HG03378 (cell line): ENCODE measurements around the gene ZMPSTE24.
"Not testable (repeated sequence)": the region's sequence is repeated elsewhere in the genome, so short reads cannot be mapped to it uniquely, and the experiment has no call there.

Source experiments
- ATAC-seq: cut with Tn5 transposase; IDR thresholded peaks from one replicate; pipeline ENCODE4 v1.9.1; 2021; ENCODE audit warnings: mild to moderate bottlenecking, moderate library complexity; ENCODE audit not compliant: unreplicated experiment

Gene ZMPSTE24

DNA sequence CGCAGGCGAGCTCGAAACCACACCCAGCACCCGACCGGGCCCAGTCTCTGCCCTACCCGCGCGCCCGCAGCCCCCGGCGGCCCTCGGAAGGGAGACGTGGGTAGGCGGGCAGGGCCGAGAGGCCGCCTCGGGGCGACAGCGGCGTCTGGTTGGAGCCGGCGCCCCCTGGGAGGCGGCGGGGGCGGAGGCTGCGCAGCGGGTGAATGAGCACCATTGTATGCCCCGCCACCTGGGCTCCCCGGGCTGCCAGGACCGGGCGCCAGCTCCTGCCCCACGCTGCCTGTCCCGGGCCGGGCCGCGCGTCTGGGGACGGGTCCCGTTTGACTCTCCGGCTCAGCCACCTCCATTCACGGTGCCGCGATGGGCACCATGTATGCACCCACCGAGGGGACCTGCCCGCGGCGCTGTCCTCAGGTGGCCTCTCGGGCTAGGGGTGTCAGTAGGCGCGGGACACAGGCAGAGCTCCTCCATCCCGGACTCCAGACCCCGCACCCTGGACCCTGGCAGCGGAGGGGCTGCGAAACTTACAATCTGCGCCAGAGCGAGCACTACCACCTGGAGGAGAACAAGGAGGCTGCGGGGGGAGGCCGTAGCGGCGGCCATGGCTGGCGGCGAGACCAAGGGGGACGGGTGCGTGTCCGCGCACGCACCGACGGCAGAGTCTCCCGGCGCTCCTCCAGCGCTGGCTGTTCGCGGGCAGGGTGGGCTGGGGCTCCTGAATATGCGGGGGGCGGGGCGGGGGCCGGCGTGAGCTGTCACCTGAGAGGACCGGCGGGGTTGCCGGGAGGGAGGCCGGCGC, 58.8 kb downstream of the ZMPSTE24 start, which contains the start of gene COL9A2:
COL9A2 (minus strand) TSS at position 692 of the 799 bp plus-strand sequence; CDS start at position 603, 89 bp downstream.
- no peak for ATAC-seq

DNA sequence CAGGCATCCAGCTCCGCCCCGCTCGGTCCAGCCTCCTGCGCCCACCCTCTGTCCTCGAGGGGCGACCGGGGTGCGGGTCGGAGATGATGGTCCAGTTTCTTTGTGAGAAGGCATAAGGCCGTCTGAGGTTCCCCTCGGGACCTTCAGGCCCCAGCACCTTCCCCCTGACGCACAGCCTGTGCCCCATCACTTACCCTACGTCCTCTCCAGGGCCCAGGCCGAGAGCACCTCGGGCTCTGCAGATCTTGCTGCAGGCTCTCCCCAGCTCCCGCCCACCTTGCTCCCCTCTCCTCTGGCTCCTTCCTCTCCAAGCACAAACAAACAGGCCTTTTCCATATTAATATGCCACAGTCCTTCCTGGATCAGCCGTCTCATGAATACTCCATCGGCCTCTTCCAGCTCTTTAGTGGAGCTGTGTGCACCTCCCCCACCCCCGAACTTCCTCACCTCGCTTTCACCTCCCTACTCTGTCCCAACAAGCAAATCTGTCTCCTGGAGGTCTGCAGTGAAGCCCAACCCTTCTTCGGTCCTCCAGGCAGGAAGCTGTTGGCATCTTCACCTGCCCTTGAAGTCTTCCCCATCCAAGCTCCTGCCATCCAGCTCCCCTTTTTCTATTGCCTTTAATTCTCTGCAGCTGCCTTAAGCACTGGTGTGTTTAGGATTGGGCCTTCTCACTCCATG, 59.5 kb downstream of the ZMPSTE24 start:
- ATAC-seq, result no peak

DNA sequence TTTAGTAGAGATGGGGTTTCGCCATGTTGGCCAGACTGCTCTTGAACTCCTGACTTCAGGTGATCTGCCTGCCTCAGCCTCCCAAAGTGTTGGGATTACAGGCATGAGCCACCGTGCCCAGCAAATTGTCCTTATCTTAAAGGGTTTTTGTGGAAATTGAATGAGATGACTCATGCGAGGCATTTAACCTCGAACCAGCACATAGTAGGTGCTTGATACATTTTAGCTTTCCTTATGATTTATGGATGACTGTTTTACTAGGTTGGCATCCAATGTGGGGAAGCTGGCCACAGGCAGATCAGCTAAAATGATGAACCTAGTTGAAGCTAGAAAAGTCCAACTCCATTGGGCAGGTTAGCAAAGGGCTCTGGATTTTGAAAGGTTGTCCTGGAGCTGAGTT, 60.4 kb downstream of the ZMPSTE24 start:
- no peak for ATAC-seq

DNA sequence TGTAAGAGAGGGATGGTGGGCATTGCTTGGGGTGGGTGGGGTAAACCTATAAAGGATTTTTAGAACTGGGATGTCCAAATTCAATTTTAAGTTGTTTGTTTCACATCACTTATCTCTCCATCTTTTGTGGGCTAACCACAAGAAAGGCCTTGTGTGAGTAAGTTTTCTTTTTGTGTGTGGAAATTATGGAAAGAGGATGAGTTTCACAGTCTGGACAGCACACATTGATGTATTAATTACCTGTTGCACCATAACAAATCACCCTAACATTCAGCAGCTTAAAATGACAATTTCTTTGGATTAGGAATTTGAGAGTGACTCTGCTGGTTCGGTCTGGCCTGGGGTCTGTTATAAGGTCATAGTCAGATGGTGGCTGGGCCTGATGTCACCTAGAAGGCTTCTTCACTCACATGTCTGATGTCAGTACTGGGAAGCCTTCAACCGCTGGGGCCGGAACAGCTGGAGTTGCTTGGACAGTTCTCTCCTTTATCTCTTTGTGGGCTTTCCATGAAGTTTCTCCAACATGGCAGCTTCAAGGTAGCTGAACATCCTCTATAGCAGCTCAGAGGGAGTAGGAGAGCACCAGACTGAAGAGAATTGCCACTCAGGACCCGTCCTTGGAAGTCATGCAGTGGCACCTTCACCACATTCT, 61.1 kb downstream of the ZMPSTE24 start:
- ATAC-seq, result no peak

DNA sequence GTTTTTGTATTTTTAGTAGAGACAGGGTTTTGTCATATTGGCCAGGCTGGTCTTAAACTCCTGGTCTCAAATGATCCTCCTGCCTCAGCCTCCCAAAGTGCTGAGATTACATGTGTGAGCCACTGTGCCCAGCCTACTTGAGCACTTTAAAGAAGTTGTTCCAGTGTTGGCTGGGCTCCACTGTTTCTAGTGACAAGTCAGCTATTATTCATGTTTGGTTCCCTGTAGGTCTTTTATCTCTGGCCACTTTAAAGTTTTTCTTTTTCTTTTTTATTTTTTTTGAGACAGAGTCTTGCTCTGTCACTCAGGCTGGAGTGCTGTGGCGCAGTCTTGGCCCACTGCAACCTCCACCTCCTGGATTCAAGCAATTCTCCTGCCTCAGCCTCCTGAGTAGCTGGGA, 73.4 kb downstream of the ZMPSTE24 start:
- ATAC-seq, result not testable (repeated sequence)

DNA sequence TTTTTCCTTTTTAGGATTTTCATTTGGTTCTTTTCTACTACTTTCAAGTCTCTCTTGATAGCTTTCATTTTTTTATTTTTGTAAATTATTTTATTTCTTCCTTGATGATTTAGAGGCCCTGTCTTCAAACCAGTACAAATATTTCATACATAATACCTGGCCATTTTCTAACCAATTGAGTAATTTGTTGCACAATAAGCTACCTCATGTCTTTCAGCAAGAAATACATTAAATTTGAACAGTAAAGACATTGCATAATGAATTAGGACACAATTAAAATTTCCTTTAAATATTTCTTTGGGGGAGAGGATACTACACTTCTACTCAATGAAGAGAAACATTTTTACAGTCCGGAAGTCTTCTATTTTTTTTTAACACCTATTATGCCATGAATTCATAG, 74.7 kb downstream of the ZMPSTE24 start:
- ATAC-seq, result no peak

DNA sequence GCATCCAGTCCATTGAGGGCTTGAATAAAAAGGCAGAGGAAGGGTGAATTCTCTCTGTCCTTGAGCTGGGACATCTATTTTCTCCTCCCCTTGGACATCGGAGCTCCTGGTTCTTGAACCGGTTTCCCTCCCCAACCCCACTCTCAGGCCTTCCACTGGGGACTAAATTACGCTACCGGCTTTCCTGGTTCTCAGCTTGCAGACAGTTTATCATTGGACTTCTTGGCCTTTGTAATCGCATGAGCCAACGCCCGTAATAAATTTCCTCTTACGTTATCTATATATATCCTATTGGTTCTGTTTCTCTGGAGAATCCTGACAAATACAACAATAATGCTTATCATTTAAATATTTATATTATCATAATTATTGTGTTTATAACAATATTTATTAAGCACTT, 79.4 kb downstream of the ZMPSTE24 start:
- no peak for ATAC-seq

DNA sequence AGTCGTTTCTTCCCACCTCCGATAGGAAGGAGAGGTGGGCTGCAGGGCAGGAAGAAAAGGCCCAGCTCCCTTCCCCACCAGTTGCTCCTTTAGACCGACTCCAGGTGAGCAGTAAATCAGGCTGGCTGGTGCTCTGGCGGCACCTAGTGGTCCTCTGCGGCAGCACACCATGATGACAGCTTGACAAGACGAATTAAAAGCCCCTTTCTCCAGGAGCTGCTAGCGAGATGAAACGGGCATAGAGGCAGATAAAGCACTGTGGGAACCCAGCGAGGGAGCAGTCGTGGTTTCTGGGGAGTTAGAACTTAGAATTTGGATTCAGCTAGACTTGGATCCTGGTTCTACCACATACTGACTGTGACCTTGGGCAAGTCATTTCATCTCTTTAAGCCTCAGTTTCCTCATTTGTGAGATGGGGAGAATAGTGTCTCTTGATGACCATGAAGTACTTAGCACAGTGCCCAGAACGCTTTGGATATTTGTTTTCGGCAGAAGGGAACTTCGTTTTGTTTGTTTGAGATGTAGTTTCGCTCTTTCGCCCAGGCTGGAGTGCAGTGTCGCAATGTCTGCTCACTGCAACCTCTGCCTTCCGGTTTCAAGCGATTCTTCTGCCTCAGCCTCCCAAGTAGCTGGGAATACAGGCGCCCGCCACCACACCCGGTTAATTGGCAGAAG, 80.8 kb downstream of the ZMPSTE24 start:
- ATAC-seq, result no peak

DNA sequence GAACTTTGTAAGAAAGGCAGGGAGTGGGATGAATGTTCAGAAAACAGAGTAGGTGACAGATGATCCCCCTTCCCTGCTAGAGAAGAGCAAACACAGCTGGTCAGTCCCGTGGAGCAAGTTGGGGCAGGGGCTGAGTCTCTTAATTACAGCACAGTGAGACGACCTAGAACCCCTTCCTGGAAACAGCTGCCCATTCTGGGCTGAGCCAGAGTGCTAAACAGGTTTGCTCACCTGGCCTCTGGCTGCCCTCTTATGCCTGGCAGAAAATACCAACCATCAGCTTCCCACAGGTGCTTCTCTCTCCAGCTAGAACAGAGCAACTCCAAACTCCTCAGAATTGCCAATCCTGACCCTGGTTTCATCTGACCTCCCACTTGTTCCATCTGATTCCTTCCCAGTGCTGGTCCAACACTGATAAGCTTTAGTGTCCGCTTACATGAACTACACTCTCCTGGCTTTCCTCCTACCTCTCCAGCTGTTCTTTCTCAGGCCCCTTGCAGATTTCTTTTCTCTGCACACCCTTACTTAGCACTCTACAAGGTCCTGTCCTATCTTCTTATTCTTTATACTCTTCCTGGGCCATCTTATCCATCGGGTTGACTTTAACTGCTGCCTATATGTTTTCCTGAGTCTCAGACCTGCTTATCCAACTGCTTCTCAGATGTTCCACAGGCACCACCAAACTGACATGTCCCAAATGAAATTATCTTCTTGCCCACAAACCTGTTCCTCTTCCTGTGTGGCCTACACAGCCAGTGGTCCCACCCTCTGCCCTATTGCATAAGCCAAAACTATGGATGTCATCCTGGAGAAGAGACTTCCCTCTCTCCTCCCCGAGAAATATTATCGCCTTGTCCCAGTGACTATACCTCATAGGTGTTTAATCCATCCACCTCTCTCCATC, 81.6 kb downstream of the ZMPSTE24 start:
- ATAC-seq, result no peak

DNA sequence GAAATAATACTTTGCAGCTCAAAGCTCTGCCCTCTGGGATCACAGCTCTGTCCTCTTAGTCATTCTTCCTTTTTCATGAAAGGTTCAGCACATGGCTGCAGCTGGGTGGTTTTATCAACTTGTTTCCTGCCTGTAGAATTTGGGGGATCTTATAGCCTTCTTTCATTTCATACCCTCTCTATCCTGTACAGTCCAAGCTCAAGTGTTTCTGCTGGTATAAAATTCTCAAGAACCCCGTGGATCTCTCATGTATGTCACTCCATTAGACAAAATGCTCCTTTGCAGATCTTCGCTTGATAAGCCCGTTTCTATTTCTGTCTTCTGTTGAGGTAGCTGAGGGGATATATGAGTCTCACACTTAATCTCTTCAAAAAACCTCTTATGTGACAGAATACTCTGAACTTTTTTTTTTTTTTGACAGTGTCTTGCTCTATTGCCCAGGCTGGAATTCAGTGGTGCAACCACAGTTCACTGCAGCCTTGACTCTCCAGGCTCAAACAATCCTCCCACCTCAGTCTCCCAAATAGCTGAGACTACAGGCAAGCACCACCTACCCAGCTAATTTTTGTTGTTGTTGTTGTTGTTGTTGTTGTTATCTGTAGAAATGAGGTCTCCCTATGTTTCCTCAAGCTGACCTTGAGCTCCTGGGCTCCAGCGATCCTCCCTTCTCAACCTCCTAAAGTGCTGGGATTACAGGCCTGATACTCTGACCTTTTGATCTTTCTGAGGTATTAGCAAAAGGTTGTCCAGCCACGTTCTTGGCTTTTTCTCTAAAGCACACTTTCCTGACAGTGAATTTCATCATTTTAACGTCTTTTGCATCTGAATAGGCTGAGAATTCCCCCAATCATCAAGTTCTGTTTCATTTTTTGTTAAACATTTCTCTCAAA, 83.7 kb downstream of the ZMPSTE24 start:
- ATAC-seq, result no peak

DNA sequence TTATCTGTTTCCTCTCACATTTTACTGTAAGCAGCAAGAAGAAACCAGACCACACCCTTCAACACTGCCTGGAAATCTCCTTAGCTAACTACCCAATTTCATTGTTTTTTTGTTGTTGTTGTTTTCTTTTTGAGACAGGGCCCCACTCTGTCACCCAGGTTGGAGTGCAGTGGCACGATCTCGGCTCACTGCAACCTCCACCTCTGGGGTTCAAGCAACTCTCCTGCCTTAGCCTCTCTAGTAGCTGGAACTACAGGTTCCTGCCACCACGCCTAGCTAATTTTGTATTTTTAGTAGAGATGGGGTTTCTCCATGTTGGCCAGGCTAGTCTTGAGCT, 84.3 kb downstream of the ZMPSTE24 start:
- not testable (repeated sequence) for ATAC-seq
